HG02943 (cell line): Measurements from ENCODE around the gene NXPH3.

ENCODE experiments used
- ATAC-seq: cut with Tn5 transposase; IDR thresholded peaks from one replicate; pipeline ENCODE4 v1.9.1; 2021; ENCODE audit warnings: mild to moderate bottlenecking, low read depth, moderate library complexity; ENCODE audit not compliant: unreplicated experiment

Gene NXPH3

GRCh38 chr17:49588726-49589576 lies 13.3 kb downstream of the NXPH3 start:
- no peak for ATAC-seq

- no peak for ATAC-seq
Measured at GRCh38 chr17:49589577-49589927, 13.9 kb downstream of the NXPH3 start.

DNA sequence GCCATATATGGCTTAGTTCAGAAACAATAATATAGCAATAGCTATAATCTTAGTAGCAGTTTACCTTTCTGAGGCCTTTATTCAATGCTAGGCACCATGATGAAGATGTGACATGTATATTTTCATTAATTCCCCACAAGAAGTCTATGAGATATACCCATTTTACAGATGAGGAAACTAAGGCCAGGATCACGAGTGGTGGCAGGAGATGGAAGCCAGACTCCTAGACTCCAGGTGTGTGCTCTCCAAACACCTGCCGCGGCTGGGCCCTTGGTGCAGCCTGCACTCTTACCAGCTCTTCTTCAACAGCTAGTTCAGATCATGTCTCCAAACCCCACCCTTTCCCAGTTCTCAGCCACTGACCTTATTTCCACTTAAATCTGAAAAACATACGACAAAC lies 15.2 kb downstream of the NXPH3 start:
- ATAC-seq: no peak

- no peak for ATAC-seq
Measured at GRCh38 chr17:49592263-49592662, 16.6 kb downstream of the NXPH3 start.

- ATAC-seq: no peak
Measured at GRCh38 chr17:49595328-49595727, 19.7 kb downstream of the NXPH3 start.

GRCh38 chr17:49595980-49596379 lies 20.3 kb downstream of the NXPH3 start:
- no peak for ATAC-seq

DNA sequence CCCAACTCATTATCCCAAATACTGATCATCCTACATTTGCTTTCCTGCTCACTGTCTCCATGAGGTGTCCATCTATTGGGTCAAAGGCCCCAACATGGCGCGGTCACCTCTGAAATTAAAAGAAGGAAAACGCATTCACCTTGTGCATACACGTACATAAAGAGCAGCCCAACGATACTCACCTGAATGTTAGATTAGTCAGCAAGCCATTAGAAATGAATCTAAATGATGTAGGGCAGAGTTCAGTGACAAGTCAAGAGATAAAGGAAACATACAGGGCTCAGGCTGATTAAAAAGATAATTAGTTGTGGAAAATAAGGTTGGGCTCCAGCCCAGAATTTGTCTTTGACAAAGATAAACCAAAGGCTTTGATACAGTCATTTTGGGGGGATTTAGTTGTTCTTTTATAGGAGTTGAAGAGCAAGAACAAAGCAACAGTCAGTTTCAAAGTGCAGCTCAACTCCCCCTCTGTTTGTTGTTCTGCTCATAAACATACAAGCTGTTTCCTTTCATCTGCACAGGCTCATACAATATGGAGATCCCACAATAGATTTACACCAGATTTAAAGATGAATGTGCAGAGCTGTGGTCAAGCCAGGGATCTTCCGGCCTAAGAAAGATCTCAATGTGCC lies 21.1 kb downstream of the NXPH3 start:
- ATAC-seq: no peak

GRCh38 chr17:49597436-49597835 lies 21.8 kb downstream of the NXPH3 start:
- no peak for ATAC-seq

GRCh38 chr17:49597928-49598655 lies 22.4 kb downstream of the NXPH3 start:
- no peak for ATAC-seq

GRCh38 chr17:49598918-49599317 lies 23.2 kb downstream of the NXPH3 start:
- no peak for ATAC-seq

- no peak for ATAC-seq
Measured at GRCh38 chr17:49600949-49601348, 25.3 kb downstream of the NXPH3 start.

DNA sequence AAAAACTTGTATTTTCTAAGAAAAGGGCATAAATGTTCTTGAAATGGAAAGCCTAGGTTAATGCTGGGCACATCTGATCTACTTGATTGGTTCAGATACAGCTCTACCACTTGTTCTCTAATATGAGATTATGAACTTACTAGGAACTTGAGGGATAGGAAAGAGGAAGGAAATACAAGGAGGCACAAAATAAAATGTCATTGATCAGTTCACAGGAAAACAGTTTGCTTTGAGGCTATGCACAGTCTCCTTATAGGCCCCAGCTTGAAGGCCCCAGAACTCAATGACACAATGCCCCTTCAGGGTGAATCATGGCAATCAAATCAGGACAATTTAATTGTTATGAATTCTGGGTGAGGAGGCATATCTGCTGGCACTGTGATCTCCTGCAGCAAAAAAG lies 27.1 kb downstream of the NXPH3 start:
- ATAC-seq: no peak

DNA sequence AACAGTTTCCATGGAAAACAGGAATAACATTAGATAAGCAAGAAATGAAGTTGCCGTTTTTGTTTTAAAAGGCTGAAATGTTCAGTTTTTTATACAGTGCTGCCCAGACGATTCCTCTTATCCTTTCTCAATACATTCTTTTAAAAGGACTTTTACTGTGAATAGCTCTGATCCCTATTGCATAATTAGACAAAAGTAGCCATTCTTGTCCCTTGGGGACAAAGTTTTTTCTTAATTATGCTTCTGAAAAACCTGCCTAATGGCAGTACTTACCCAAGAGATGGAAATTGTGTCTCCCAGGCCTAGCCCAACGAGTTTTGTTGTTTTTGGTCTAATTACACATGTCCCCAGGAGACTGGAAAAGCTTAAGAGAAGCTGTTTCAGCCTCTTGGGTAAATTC lies 27.6 kb downstream of the NXPH3 start:
- no peak for ATAC-seq

- ATAC-seq: no peak
Measured at GRCh38 chr17:49603720-49604119, 28.0 kb downstream of the NXPH3 start.

- ATAC-seq: no peak
Measured at GRCh38 chr17:49604314-49604869, 28.7 kb downstream of the NXPH3 start.

- no peak for ATAC-seq
Measured at GRCh38 chr17:49610883-49611584, 35.4 kb downstream of the NXPH3 start.

- ATAC-seq: no peak
Measured at GRCh38 chr17:49612726-49613125, 37.1 kb downstream of the NXPH3 start.

- no peak for ATAC-seq
Measured at GRCh38 chr17:49613182-49613800, 37.6 kb downstream of the NXPH3 start.

DNA sequence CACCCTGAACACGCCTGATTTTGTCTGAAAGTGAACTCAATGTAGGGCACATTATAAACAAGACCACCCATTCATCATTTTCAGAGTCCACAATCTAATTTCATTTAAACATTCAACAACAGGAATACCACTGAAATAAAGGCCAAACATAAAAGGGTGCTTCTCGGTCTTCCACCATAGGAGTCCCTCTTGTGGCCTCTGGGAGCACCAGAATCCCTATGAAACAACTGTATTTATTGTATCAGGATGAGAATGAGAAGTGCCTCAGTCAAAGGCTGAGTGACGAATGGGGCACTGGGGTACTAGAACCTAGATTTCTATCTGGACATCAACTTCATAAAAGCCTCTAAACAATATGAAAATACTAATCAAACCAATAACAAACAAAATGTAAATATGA lies 40.4 kb downstream of the NXPH3 start:
- ATAC-seq: no peak

- no peak for ATAC-seq
Measured at GRCh38 chr17:49616601-49617131, 41.0 kb downstream of the NXPH3 start.
